ENCODE results near the gene SGK1.
"Not testable (repeated sequence)": the region's sequence is repeated elsewhere in the genome, so short reads cannot be mapped to it uniquely, and the experiment has no call there.

Gene SGK1

DNA sequence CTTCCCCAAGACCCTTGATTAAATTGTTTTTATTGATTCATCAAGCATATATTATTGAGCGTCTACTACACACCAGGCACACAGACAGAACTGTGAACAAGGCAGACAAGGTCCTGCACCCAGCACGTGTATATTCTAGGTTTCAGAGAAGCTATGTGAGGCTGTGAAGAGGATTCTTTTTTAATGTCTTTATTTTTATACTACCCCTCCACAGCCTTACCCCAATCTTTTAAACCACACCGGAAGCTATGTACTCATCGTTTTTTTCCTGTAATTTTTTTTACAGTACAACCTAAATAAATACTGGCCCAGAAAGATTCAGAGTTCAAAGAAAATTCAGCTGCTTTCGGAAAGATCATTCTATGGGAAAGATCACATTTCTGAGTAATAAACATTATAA lies 10.0 kb downstream of the SGK1 start:
- no peak for DNase-seq (ENCODE audit: low read depth)
- TF ChIP-seq POLR2A (IDR thresholded peaks at IDR 0.05; ENCODE audit: extremely low read depth, insufficient read length) (no peak), MYC (IDR thresholded peaks at IDR 0.05; ENCODE audit: low read depth, low read length) (no peak)
- TF ChIP-seq, protein P1, sequence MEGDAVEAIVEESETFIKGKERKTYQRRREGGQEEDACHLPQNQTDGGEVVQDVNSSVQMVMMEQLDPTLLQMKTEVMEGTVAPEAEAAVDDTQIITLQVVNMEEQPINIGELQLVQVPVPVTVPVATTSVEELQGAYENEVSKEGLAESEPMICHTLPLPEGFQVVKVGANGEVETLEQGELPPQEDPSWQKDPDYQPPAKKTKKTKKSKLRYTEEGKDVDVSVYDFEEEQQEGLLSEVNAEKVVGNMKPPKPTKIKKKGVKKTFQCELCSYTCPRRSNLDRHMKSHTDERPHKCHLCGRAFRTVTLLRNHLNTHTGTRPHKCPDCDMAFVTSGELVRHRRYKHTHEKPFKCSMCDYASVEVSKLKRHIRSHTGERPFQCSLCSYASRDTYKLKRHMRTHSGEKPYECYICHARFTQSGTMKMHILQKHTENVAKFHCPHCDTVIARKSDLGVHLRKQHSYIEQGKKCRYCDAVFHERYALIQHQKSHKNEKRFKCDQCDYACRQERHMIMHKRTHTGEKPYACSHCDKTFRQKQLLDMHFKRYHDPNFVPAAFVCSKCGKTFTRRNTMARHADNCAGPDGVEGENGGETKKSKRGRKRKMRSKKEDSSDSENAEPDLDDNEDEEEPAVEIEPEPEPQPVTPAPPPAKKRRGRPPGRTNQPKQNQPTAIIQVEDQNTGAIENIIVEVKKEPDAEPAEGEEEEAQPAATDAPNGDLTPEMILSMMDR (IDR thresholded peaks at IDR 0.05; ENCODE audit: low read depth, low read length), result no peak
- TF ChIP-seq, protein P2, sequence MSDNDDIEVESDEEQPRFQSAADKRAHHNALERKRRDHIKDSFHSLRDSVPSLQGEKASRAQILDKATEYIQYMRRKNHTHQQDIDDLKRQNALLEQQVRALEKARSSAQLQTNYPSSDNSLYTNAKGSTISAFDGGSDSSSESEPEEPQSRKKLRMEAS (IDR thresholded peaks at IDR 0.05; ENCODE audit: low read depth, low read length), result no peak
- H3K4me3 ChIP-seq (ENCODE audit: low read depth, low read length), result no peak overlapping the region

DNA sequence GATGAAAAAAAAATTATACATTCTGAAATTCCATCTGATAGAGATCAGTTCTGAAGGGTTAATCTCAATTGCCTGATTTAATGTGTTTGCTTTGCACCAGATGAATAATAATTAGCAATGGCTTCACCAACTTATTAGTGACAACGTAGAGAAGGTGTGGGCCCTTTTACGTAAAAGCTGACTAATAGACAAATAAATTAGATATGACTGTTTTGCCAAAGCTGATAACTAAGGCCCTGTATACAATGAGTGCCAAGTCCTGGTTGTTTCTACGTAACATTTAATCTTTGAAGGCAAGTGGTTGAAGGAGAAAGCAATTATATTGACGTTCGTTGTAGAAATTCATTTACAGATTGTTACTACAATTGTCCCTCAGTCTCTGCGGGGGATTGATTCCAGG lies 10.8 kb downstream of the SGK1 start:
- H3K4me3 ChIP-seq (ENCODE audit: low read depth, low read length), result no peak overlapping the region
- DNase-seq (ENCODE audit: low read depth), result no peak
- TF ChIP-seq MYC (IDR thresholded peaks at IDR 0.05; ENCODE audit: low read depth, low read length) (no peak), POLR2A (IDR thresholded peaks at IDR 0.05; ENCODE audit: extremely low read depth, insufficient read length) (no peak)
- TF ChIP-seq, protein P1 (IDR thresholded peaks at IDR 0.05; ENCODE audit: low read depth, low read length), result no peak
- TF ChIP-seq, protein P2 (IDR thresholded peaks at IDR 0.05; ENCODE audit: low read depth, low read length), result no peak

DNA sequence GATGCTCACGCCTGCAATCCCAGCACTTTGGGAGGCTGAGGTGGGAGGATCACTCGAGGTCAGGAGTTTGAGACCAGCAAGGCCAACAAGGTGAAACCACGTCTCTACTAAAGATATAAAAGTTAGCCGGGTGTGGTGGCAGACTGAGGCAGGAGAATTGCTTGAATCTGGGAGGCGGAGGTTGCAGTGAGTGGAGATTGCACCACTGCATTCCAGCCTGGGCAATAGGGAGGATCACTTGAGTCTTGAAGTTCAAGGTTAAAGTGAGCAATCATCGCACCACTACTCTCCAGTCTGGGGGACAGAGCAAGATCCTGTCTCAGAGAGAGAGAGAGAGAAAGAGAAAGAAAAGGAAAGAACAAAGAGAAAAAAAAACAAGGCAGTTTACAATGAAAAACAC lies 13.5 kb downstream of the SGK1 start:
- DNase-seq (ENCODE audit: low read depth); H3K4me3 ChIP-seq (ENCODE audit: low read depth, low read length): not testable (repeated sequence)

DNA sequence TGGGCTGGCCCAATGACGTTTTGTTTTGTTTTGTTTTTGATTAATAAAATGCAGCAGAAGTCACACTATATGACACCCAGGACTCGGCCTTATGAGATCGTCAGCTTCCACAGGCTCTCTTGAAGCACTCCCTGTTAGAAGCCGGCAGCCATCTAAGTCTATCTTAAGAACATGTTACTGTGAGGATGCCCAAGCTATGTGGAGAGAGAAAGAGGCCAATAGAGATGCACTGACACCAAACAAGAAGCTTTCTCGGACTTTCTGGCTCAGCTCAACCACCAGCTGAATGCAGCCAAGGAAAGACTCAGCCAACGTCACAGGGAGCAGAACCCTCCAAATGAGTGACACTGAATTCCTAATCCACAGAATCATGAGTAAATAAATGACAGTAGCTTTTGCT lies 14.0 kb downstream of the SGK1 start:
- H3K4me3 ChIP-seq (ENCODE audit: low read depth, low read length), result no peak overlapping the region
- TF ChIP-seq, protein P1 (IDR thresholded peaks at IDR 0.05; ENCODE audit: low read depth, low read length), result no peak
- TF ChIP-seq MYC (IDR thresholded peaks at IDR 0.05; ENCODE audit: low read depth, low read length) (no peak), POLR2A (IDR thresholded peaks at IDR 0.05; ENCODE audit: extremely low read depth, insufficient read length) (no peak)
- TF ChIP-seq, protein P2 (IDR thresholded peaks at IDR 0.05; ENCODE audit: low read depth, low read length), result no peak
- DNase-seq (ENCODE audit: low read depth), result no peak

DNA sequence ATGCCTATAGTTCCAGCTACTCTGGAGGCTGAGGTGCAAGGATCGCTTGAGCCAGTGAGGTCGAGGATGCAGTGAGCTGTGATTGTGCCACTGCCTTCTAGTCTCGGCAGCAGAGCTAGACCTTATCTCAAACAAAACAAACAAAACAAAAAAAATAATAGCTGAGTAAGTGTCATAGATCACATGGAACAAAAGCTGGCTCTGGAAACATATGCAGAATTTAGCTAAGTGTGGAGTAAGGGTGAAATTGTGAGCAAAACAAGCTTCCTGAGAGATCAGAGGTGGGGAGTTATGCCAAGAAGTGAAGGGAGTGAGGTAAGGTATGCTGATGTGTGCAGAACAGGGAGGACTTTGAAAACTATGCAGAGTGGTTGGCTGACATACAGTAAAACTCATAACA lies 18.7 kb downstream of the SGK1 start:
- TF ChIP-seq POLR2A (IDR thresholded peaks at IDR 0.05; ENCODE audit: extremely low read depth, insufficient read length), result no peak
- TF ChIP-seq, protein P2 (IDR thresholded peaks at IDR 0.05; ENCODE audit: low read depth, low read length), result no peak
- TF ChIP-seq, protein P1 (IDR thresholded peaks at IDR 0.05; ENCODE audit: low read depth, low read length), result no peak
- no peak for TF ChIP-seq MYC (IDR thresholded peaks at IDR 0.05; ENCODE audit: low read depth, low read length)
- no peak overlapping the region for H3K4me3 ChIP-seq (ENCODE audit: low read depth, low read length)
- DNase-seq (ENCODE audit: low read depth), result no peak

DNA sequence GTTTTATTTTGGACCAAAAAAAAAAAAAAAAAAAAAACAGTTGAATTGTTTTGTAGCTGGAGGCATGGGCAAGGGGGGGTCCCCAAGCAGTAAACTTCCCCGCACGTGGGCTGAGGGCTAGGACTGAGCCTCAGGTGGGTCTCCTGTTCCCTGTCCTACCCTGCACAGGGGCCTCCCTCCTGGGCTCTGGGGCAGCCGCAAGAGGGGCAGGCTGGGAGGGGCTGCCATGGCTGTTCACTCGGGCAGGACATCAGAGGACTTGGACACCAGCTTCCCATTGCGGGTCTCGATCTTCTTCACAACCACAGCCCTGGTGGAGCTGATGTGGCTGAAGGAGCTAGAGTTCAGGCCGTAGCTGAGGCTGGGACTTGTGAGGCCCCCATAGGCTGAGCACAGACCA lies 21.1 kb downstream of the SGK1 start:
- H3K4me3 ChIP-seq (ENCODE audit: low read depth, low read length), result no peak overlapping the region
- no peak for TF ChIP-seq POLR2A (IDR thresholded peaks at IDR 0.05; ENCODE audit: extremely low read depth, insufficient read length)
- DNase-seq (ENCODE audit: low read depth), result no peak

DNA sequence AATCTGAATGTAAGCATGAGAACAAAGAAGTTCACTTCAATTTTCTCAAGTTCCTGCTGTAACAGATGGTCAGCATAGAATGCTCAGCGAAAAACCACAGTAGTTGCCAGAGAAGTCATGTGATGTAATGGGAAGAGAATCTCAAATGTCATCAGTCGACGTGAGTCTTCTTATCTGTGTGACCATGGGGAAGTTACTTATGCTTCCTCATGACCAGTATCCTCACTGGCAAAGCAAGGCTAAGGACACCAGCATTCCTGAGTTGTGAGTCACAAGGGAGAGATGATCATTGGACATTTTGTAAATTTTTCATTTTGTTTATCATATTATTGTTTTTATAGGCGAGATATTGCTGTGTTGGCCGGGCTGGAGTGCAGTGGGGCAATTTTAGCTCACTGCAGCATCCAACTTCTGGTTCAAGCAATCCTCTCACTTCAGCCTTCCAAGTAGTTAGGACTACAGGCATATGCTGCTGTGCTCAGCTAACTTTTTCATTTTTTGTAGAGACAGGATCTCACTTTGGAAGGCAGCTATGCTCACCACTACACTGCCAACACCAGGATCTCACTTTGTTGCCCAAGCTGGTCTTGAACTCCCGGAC lies 21.9 kb downstream of the SGK1 start:
- DNase-seq (ENCODE audit: low read depth), result peak; percentile 91
- no peak for TF ChIP-seq MYC (IDR thresholded peaks at IDR 0.05; ENCODE audit: low read depth, low read length)
- TF ChIP-seq, protein P1 (IDR thresholded peaks at IDR 0.05; ENCODE audit: low read depth, low read length), result no peak
- TF ChIP-seq, protein P2 (IDR thresholded peaks at IDR 0.05; ENCODE audit: low read depth, low read length), result peak; percentile 86
- no peak overlapping the region for H3K4me3 ChIP-seq (ENCODE audit: low read depth, low read length)
